ENCODE measurements around the gene UBA3. TPM values are rescaled to one million over a fixed set of nuclear protein-coding genes. Genes with fewer than 3 reads are reported as not detected.

Gene UBA3
- total RNA-seq, 1 donor from 2014 or later: 113 TPM

- H3K27me3 Mint-ChIP-seq (ENCODE audit: insufficient read depth): no peaks in the 10 kb centered on the region
- peaks cover 13% of the 10 kb centered on the region for H3K36me3 Mint-ChIP-seq (ENCODE audit: low read depth)
- intact Hi-C loops (cut with micrococcal nuclease): loop anchor here (1.0 to 10.0 kb wide), 8 partner anchors 19 to 959 kb away; partner anchors contain the start of genes ARL6IP5, TMF1 and UBA3
- peak within 1 kb of the TSS; percentile 89 for H3K4me3 Mint-ChIP-seq
- no peaks in the 10 kb centered on the region for H3K9me3 Mint-ChIP-seq
- peaks cover 30% of the 10 kb centered on the region for H3K4me1 Mint-ChIP-seq (ENCODE audit: low read depth)
- peak within 1 kb of the TSS; percentile 86 for H3K27ac Mint-ChIP-seq
- peak; percentile 79 for DNase-seq (ENCODE audit: low spot score)
Observed at GRCh38 chr3:69013253-69014021, 66.7 kb downstream of the UBA3 start, which contains the start of gene EOGT. Gene EOGT, minus strand, starts transcription at chr3:69013684. Its CDS starts 3,838 bp downstream, at chr3:69009846.

- Mint-ChIP-seq H3K4me1 (ENCODE audit: low read depth) (peaks cover 30% of the 10 kb centered on the region), H3K27me3 (ENCODE audit: insufficient read depth) (no peaks in the 10 kb centered on the region), H3K27ac (peak overlapping the region; percentile 86), H3K36me3 (ENCODE audit: low read depth) (peaks cover 13% of the 10 kb centered on the region), H3K4me3 (peak overlapping the region; percentile 88), H3K9me3 (no peaks in the 10 kb centered on the region)
- DNase-seq (ENCODE audit: low spot score): no peak
- intact Hi-C loops (cut with micrococcal nuclease): loop anchor here (1.0 to 10.0 kb wide), 7 partner anchors 39 to 958 kb away; partner anchors contain the start of genes ARL6IP5, TMF1 and UBA3
Observed at GRCh38 chr3:69012800-69013252, 67.3 kb downstream of the UBA3 start.

- H3K27ac Mint-ChIP-seq: peak overlapping the region; percentile 86
- peaks cover 8% of the 10 kb centered on the region for H3K36me3 Mint-ChIP-seq (ENCODE audit: low read depth)
- intact Hi-C loops (cut with micrococcal nuclease): loop anchor here (2.0 to 10.0 kb wide), 4 partner anchors 73 to 957 kb away; partner anchors contain the start of gene ARL6IP5
- H3K4me3 Mint-ChIP-seq: peak overlapping the region; percentile 88
- H3K9me3 Mint-ChIP-seq: no peaks in the 10 kb centered on the region
- DNase-seq (ENCODE audit: low spot score): no peak
- H3K4me1 Mint-ChIP-seq (ENCODE audit: low read depth): peaks cover 29% of the 10 kb centered on the region
- H3K27me3 Mint-ChIP-seq (ENCODE audit: insufficient read depth): no peaks in the 10 kb centered on the region
Observed at GRCh38 chr3:69012100-69012799, 67.9 kb downstream of the UBA3 start.

GRCh38 chr3:69011096-69011730 is 69.0 kb downstream of the UBA3 start:
- no peak for DNase-seq (ENCODE audit: low spot score)
- Mint-ChIP-seq H3K36me3 (ENCODE audit: low read depth) (peaks cover 7% of the 10 kb centered on the region), H3K4me1 (ENCODE audit: low read depth) (peaks cover 24% of the 10 kb centered on the region), H3K9me3 (no peaks in the 10 kb centered on the region), H3K27ac (no peak overlapping the region), H3K27me3 (ENCODE audit: insufficient read depth) (no peaks in the 10 kb centered on the region), H3K4me3 (peak overlapping the region; percentile 50)
- intact Hi-C loops (cut with micrococcal nuclease): loop anchor here (5.0 to 10.0 kb wide), 2 partner anchors 421 to 956 kb away; no protein-coding TSS in a partner anchor

GRCh38 chr3:69009559-69010410 is 70.4 kb downstream of the UBA3 start:
- H3K9me3 Mint-ChIP-seq: no peaks in the 10 kb centered on the region
- no peak overlapping the region for H3K27ac Mint-ChIP-seq
- intact Hi-C loops (cut with micrococcal nuclease): loop anchor here (5.0 to 10.0 kb wide), 2 partner anchors 423 to 955 kb away; no protein-coding TSS in a partner anchor

GRCh38 chr3:69008980-69009379 is 71.2 kb downstream of the UBA3 start:
- Mint-ChIP-seq H3K36me3 (ENCODE audit: low read depth) (peaks cover 14% of the 10 kb centered on the region), H3K9me3 (no peaks in the 10 kb centered on the region), H3K4me1 (ENCODE audit: low read depth) (peaks cover 5% of the 10 kb centered on the region), H3K4me3 (no peak overlapping the region), H3K27me3 (ENCODE audit: insufficient read depth) (no peaks in the 10 kb centered on the region), H3K27ac (no peak overlapping the region)
- intact Hi-C loops (cut with micrococcal nuclease): no loop called here
- no peak for DNase-seq (ENCODE audit: low spot score)

More at GRCh38 chr3:69009559-69010410, 70.4 kb downstream of the UBA3 start:
- Mint-ChIP-seq H3K4me3 (no peak overlapping the region), H3K36me3 (ENCODE audit: low read depth) (peaks cover 12% of the 10 kb centered on the region), H3K27me3 (ENCODE audit: insufficient read depth) (no peaks in the 10 kb centered on the region), H3K4me1 (ENCODE audit: low read depth) (peaks cover 14% of the 10 kb centered on the region)
- DNase-seq (ENCODE audit: low spot score): no peak

GRCh38 chr3:69005791-69006482 is 74.2 kb downstream of the UBA3 start:
- Mint-ChIP-seq H3K27me3 (ENCODE audit: insufficient read depth) (no peaks in the 10 kb centered on the region), H3K4me3 (no peak overlapping the region), H3K27ac (no peak overlapping the region), H3K4me1 (ENCODE audit: low read depth) (no peaks in the 10 kb centered on the region), H3K36me3 (ENCODE audit: low read depth) (peaks cover 16% of the 10 kb centered on the region), H3K9me3 (no peaks in the 10 kb centered on the region)
- intact Hi-C loops (cut with micrococcal nuclease): no loop called here
- DNase-seq (ENCODE audit: low spot score): no peak

- no peak overlapping the region for H3K27ac Mint-ChIP-seq
- no peaks in the 10 kb centered on the region for H3K9me3 Mint-ChIP-seq
- H3K27me3 Mint-ChIP-seq (ENCODE audit: insufficient read depth): no peaks in the 10 kb centered on the region
- no peaks in the 10 kb centered on the region for H3K4me1 Mint-ChIP-seq (ENCODE audit: low read depth)
- no peak for DNase-seq (ENCODE audit: low spot score)
- no peak overlapping the region for H3K4me3 Mint-ChIP-seq
- intact Hi-C loops (cut with micrococcal nuclease): no loop called here
- H3K36me3 Mint-ChIP-seq (ENCODE audit: low read depth): peaks cover 16% of the 10 kb centered on the region
Observed at GRCh38 chr3:69005071-69005790, 74.9 kb downstream of the UBA3 start.

Other genes starting within 250 kb of the UBA3 start
- not detected in 2 replicates for gene TAFA4, start 147.8 kb downstream of the UBA3 start, total RNA-seq
- gene EOGT, start 66.7 kb downstream of the UBA3 start, total RNA-seq: 9.6 and 12.5 TPM in 2 replicates
- 43.0 and 43.1 TPM in 2 replicates for gene TMF1, start 28.0 kb downstream of the UBA3 start, total RNA-seq
- 147 and 156 TPM in 2 replicates for gene ARL6IP5, start 4.6 kb upstream of the UBA3 start, total RNA-seq
- gene LMOD3, start 42.2 kb upstream of the UBA3 start, total RNA-seq: not detected in 2 replicates

All from activated T-helper 1 cell treated with anti-CD3 and anti-CD28 coated beads, Interleukin-12 subunit alpha, Interleukin-12 subunit beta, Interleukin-2, Interleukin-4 antibody, amounts not matched to agents 30 ng/mL and 10 ng/mL and 1 ng/mL, durations not matched to agents 14 hours and 24 hours and 36 hours (primary cell).